Gastroesophageal sphincter (tissue), 4 donors: Measurements from ENCODE around the gene HTRA1. TPM values are rescaled to one million over a fixed set of nuclear protein-coding genes. Genes with fewer than 3 reads are reported as not detected.

Experiments used
- ATAC-seq: fragments of 150-250 bp; one replicate; pipeline ENCODE4 v1.9.1; 2016; ENCODE audit warnings: mild to moderate bottlenecking, moderate library complexity
- H3K27ac ChIP-seq, 4 donors: fragments of 200-600 bp; sonication (generic) in 3 of 4; 1 replicate in 3 of 4; 2 replicates in 1 of 4; pipeline ENCODE4 v1.5.1; 2016 to 2019
- H3K27me3 ChIP-seq: fragments of 200-600 bp; sonication (generic); one replicate; pipeline ENCODE4 v1.5.1; 2019
- H3K36me3 ChIP-seq, 2 donors: fragments of 200-600 bp; sonication (generic); one replicate each; pipeline ENCODE4 v1.5.1; 2019; ENCODE audit warnings: control low read depth in 1 of 2
- H3K4me1 ChIP-seq, 3 donors: fragments of 200-600 bp; sonication (generic); 1 replicate in 2 of 3; 2 replicates in 1 of 3; pipeline ENCODE4 v1.5.1; 2016 to 2019; ENCODE audit warnings: control low read depth in 2 of 3
- H3K4me3 ChIP-seq, 2 donors: fragments of 200-600 bp; sonication (generic); one replicate each; pipeline ENCODE4 v1.5.1; 2019; ENCODE audit warnings: mild to moderate bottlenecking in 1 of 2, moderate library complexity in 1 of 2
- H3K9me3 ChIP-seq, 3 donors: fragments of 200-600 bp; sonication (generic); one replicate each; pipeline ENCODE4 v1.5.1; 2017 to 2019; ENCODE audit warnings: control low read depth in 2 of 3
- EP300 ChIP-seq: sonication (generic); formaldehyde crosslinking; IDR thresholded peaks from one replicate; pipeline ENCODE4 v1.6.1; 2017; ENCODE audit warnings: antibody characterized with exemption, mild to moderate bottlenecking
- POLR2A ChIP-seq, 2 donors: fragments of 450-650 bp; IDR thresholded peaks; one replicate each; pipeline ENCODE4 v1.6.1; 2017; ENCODE audit warnings: antibody characterized with exemption in 2 of 2, mild to moderate bottlenecking in 2 of 2, moderate library complexity in 1 of 2
- POLR2AphosphoS5 ChIP-seq: sonication (generic); formaldehyde crosslinking; IDR thresholded peaks from one replicate; pipeline ENCODE4 v1.6.1; 2017; ENCODE audit warnings: antibody characterized with exemption
- WGBS, 2 donors: methylation state at CpG; one replicate each; pipeline ENCODE4 v1.1.5; 2018; ENCODE audit warnings: low coverage in 1 of 2; 5-methylcytosine and 5-hydroxymethylcytosine counted together
- total RNA-seq, 4 donors: library from RNA; depleted of rRNA; stranded (reverse); fragments of >200 nt; gene quantifications; one replicate each; pipeline ENCODE4 v1.1.0, GENCODE V29; 2016
- TF ChIP-seq, protein P1 (sequence below), 4 experiments: fragments of 200-600 bp in 2 of 4; fragments of 450-650 bp in 2 of 4; sonication (generic) in 1 of 4; IDR thresholded peaks; one replicate each; pipeline ENCODE4 v1.5.1; 2017 to 2019; ENCODE audit warnings: antibody characterized with exemption in 4 of 4, mild to moderate bottlenecking in 2 of 4, moderate library complexity in 2 of 4

Gene HTRA1
- total RNA-seq, 4 donors from 2014 or later = 107 to 137 (median 111) TPM

DNA sequence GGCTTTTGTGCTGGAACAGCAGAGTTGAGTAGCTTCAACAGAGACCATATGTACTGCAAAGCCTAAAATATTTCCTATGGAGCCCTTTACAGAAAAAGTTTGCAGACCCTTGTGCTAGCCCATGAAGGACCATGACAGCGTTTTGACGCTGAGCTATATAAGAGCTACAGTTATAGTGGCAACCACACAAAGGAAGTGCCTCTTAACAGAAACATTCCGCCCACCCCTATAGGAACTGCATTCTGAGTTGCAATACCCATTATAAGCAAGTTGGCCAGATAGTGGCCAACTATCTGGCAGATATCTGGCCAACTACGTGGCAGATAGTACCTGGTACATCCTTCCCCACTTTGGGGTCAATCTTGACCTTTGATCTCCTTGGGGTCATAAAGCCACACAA lies 51.7 kb downstream of the HTRA1 start:
- Histone ChIP-seq H3K4me3 (no peak overlapping the region), H3K27me3 (no peaks in the 10 kb centered on the region), H3K27ac (no peak overlapping the region), H3K9me3 (no peaks in the 10 kb centered on the region), H3K36me3 (peaks cover 0 to 95% of the 10 kb centered on the region in 2 donors), H3K4me1 (peaks cover 0 to 12% (median 0%) of the 10 kb centered on the region in 3 donors)
- TF ChIP-seq EP300 (no peak), POLR2A (IDR thresholded peaks at IDR 0.05) (no peak), POLR2AphosphoS5 (no peak)
- TF ChIP-seq, protein P1, sequence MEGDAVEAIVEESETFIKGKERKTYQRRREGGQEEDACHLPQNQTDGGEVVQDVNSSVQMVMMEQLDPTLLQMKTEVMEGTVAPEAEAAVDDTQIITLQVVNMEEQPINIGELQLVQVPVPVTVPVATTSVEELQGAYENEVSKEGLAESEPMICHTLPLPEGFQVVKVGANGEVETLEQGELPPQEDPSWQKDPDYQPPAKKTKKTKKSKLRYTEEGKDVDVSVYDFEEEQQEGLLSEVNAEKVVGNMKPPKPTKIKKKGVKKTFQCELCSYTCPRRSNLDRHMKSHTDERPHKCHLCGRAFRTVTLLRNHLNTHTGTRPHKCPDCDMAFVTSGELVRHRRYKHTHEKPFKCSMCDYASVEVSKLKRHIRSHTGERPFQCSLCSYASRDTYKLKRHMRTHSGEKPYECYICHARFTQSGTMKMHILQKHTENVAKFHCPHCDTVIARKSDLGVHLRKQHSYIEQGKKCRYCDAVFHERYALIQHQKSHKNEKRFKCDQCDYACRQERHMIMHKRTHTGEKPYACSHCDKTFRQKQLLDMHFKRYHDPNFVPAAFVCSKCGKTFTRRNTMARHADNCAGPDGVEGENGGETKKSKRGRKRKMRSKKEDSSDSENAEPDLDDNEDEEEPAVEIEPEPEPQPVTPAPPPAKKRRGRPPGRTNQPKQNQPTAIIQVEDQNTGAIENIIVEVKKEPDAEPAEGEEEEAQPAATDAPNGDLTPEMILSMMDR (IDR thresholded peaks at IDR 0.05) = no peak
- WGBS, 2 donors = 83 to 84% methylated on average over 1 to 4 of the region's 4 CpGs
- ATAC-seq = no peak

DNA sequence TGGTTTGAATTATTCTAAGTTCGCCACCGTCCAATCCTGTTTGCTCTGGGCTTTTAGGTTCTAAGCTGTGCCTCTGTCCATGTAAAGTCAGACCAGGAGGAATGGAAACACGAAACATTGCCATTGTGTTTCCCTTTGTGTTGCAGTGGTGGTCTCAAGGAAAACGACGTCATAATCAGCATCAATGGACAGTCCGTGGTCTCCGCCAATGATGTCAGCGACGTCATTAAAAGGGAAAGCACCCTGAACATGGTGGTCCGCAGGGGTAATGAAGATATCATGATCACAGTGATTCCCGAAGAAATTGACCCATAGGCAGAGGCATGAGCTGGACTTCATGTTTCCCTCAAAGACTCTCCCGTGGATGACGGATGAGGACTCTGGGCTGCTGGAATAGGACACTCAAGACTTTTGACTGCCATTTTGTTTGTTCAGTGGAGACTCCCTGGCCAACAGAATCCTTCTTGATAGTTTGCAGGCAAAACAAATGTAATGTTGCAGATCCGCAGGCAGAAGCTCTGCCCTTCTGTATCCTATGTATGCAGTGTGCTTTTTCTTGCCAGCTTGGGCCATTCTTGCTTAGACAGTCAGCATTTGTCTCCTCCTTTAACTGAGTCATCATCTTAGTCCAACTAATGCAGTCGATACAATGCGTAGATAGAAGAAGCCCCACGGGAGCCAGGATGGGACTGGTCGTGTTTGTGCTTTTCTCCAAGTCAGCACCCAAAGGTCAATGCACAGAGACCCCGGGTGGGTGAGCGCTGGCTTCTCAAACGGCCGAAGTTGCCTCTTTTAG lies 52.9 kb downstream of the HTRA1 start:
- no peak for ATAC-seq
- Histone ChIP-seq H3K9me3 (no peaks in the 10 kb centered on the region), H3K27ac (peak overlapping the region in 3 of 4 donors; percentile 12 to 42 (median 32)), H3K27me3 (no peaks in the 10 kb centered on the region), H3K4me3 (no peak overlapping the region), H3K4me1 (peaks cover 0 to 12% (median 0%) of the 10 kb centered on the region in 3 donors), H3K36me3 (peaks cover 0 to 89% of the 10 kb centered on the region in 2 donors)
- TF ChIP-seq POLR2AphosphoS5 (no peak), EP300 (no peak), POLR2A (IDR thresholded peaks at IDR 0.05) (no peak)
- TF ChIP-seq, protein P1 (IDR thresholded peaks at IDR 0.05) = no peak
- WGBS, 2 donors = 89 to 90% methylated on average over 17 to 19 of the region's 22 CpGs

DNA sequence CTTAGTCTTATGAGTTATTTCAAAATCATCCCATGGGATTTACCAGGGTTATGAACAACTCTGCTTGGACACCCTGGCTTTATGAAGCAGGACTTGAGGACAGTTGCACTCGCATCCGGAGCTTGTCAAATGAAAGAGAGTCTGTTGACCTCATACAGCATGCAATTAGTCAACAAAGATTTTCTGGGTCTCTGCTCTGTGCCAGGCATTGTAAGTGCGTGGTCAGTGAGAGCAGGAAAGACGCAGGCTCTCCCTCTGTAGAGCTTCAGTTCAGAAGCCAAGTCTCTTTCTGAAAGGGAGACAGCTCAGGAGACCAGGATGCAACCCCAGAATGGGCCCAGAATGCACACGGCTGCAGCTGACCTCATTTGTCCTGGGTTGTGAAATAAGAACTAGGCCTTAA lies 53.7 kb downstream of the HTRA1 start:
- peak; percentile 67 for ATAC-seq
- Histone ChIP-seq H3K36me3 (peaks cover 0 to 81% of the 10 kb centered on the region in 2 donors), H3K9me3 (no peaks in the 10 kb centered on the region), H3K4me1 (peaks cover 0 to 12% (median 0%) of the 10 kb centered on the region in 3 donors), H3K27ac (peak overlapping the region in 3 of 4 donors; percentile 33 to 52 (median 37)), H3K27me3 (no peaks in the 10 kb centered on the region), H3K4me3 (no peak overlapping the region)
- TF ChIP-seq EP300 = no peak
- TF ChIP-seq POLR2AphosphoS5 = no peak
- 55% methylated on average over 5 of the region's 5 CpGs; no CpG with 5 or more reads in 1 of the 2 donors for WGBS, 2 donors

DNA sequence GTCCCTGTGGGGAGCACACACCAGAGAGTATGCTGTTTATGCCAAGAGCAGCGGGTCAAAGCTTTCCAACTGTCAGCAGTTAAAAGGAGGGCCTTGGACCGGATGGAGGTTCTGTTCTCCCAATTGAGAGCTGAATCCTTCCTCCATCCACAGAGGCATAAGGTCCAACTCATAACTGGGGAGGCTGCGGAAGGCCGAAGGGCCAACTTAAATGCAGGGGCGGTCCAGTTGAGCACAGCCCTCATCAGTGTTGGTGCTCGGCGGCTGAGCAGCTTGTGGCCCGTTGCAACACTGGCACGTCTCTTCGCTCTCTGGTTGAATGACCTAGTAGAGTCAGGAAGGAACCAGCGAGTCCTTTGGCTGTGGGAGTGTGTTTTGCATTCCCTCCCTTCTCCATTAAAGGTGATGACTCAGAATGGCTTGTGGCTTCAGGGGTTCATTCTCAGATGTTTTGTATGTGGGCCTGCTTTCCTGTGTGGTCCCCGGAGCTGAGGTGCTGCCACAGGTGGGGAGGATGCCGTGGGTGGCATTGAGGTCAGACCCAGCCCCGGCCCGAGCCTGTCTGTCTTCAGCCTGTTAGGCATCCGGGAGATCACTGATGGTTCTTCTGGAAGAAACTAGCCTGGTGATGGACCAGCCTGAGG lies 54.4 kb downstream of the HTRA1 start:
- Histone ChIP-seq H3K4me1 (peaks cover 0 to 12% (median 0%) of the 10 kb centered on the region in 3 donors), H3K36me3 (peaks cover 0 to 74% of the 10 kb centered on the region in 2 donors), H3K27me3 (no peaks in the 10 kb centered on the region), H3K4me3 (no peak overlapping the region), H3K9me3 (no peaks in the 10 kb centered on the region), H3K27ac (peak overlapping the region in 3 of 4 donors; percentile 33 to 52 (median 37))
- WGBS, 2 donors = 62 to 80% methylated on average over 1 to 3 of the region's 16 CpGs
- TF ChIP-seq, protein P1 (IDR thresholded peaks at IDR 0.05) = no peak
- no peak for TF ChIP-seq POLR2AphosphoS5
- TF ChIP-seq POLR2A (IDR thresholded peaks at IDR 0.05) = no peak
- TF ChIP-seq EP300 = no peak
- peak; percentile 25 for ATAC-seq

DNA sequence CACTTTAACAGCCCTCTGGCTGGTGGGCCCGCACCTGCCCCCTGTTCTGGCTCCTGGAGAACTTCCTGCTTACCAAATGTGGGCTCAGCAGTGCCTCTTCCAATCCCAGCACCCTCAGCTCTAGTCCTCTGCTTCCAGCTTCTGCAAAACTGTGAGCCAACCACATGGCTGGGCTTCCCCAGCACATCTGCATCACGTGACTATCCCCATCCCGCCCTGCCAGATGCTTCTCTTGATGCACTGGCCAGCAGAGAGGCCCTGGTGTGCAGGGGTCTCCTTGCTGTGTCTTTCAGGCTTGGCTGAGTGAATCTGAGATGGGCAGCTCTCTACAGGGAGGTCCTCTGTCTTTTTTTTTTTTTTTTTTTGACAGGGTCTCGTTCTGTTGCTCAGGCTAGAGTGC lies 55.4 kb downstream of the HTRA1 start:
- H3K4me1 ChIP-seq = peaks cover 0 to 12% (median 0%) of the 10 kb centered on the region in 3 donors
- H3K27me3 ChIP-seq = no peaks in the 10 kb centered on the region
- 74 to 82% methylated on average over 4 of the region's 4 CpGs for WGBS, 2 donors
- no peaks in the 10 kb centered on the region for H3K9me3 ChIP-seq
- no peak overlapping the region for H3K4me3 ChIP-seq
- H3K36me3 ChIP-seq = peaks cover 0 to 64% of the 10 kb centered on the region in 2 donors
- no peak for TF ChIP-seq EP300
- TF ChIP-seq POLR2A (IDR thresholded peaks at IDR 0.05) = no peak
- TF ChIP-seq, protein P1 (IDR thresholded peaks at IDR 0.05) = no peak
- TF ChIP-seq POLR2AphosphoS5 = no peak
- ATAC-seq = no peak
- H3K27ac ChIP-seq = no peak overlapping the region
